ENCODE results near the gene RSPH3. TPM values are rescaled to one million over a fixed set of nuclear protein-coding genes. Genes with fewer than 3 reads are reported as not detected.

The RSPH3 gene
- total and polyA plus RNA-seq, 10 of the 15 experiments (the other 5 are each of a cell fraction or from before 2014, with no cell fraction given), result 0.40 to 3.5 (median 1.4) TPM

DNA sequence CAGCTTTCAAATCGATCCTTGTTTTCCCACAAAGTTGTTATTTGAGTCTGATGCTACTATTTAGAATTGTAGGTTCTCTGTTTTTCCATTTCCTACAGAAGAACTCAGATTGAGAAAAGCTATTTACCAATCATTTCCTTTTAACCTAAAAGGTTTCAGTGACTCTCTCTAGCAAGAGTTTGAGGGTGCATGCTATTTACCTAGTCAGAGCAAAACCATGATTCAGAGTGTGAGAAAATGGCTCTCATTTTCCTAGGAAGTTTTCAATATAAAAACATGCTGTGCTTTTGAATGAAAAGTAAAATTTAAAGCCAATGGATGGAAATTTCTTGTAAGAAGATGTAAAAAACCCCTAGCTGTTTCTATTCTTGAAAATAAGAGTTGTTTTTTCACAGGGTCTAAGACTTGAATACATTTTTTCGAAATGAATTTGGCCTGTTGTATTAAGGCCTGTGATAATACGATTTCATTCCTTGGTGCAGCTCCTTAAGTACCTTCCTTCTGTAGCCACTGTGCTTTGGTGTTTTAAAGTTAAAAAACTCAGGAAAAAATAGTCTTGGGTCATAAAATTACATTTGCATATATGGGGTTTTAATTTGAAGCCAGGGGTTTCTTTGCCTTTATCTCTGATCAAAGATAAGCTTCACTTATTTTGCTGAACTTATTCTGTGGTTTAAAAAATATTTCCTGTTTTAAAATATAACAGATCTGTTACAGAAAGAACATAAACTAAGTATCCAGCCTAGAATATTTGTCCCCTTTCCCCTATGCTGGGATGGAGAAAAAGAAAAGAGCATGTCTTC is 18.0 kb upstream of the RSPH3 start:
- Histone ChIP-seq H3K4me2 (ENCODE audit: control insufficient read depth, insufficient read depth) (peak overlapping the region; percentile 1; the same call in 1 of the 2 replicates), H3K79me2 (ENCODE audit: control insufficient read depth, insufficient read depth, low read length) (no peaks in the 10 kb centered on the region), H3K36me3 (ENCODE audit: control insufficient read depth in 2 of 2, insufficient read depth in 2 of 2, low read length in 1 of 2) (no peaks in the 10 kb centered on the region), H3K4me3 (no peak overlapping the region), H3K4me1 (ENCODE audit: control insufficient read depth, insufficient read depth, low read length) (peaks cover 8% of the 10 kb centered on the region), H3K9ac (ENCODE audit: control insufficient read depth, insufficient read depth, low read length) (no peak overlapping the region), H4K20me1 (ENCODE audit: control insufficient read depth, insufficient read depth) (no peaks in the 10 kb centered on the region), H3K27ac (ENCODE audit: control insufficient read depth, insufficient read depth) (no peak overlapping the region), H3K27me3 (replicated peaks in 1 of 2; ENCODE audit: control insufficient read depth in 2 of 2, insufficient read depth in 2 of 2, low read length in 1 of 2) (no peaks in the 10 kb centered on the region), H3K9me3 (replicated peaks; ENCODE audit: control insufficient read depth, insufficient read depth, low read length) (no peaks in the 10 kb centered on the region; the same call in 1 of the 3 replicates), H2AFZ (ENCODE audit: control insufficient read depth, low read depth, low read length) (no peak overlapping the region)
- DNase-seq (ENCODE audit: low read depth, low spot score) (no peak), FAIRE-seq (peak; percentile 80), ATAC-seq (peak; percentile 87)
- in situ Hi-C loops (cut with MboI) (loop anchor here (25.0 kb wide), 1 partner anchor 444 kb away; no protein-coding TSS in a partner anchor), intact Hi-C loops (cut with micrococcal nuclease; ENCODE audit: unreplicated experiment) (no loop called here)
- ChIA-PET CTCF (interaction anchor here (0.6 to 4.5 kb wide), 17 partner anchors 10 to 117 kb away, joined by 3 to 44 read pairs (median 3); partner anchors contain the start of genes RSPH3 and TAGAP), RAD21 (ENCODE audit: unreplicated experiment) (interaction anchor here (1.2 to 2.9 kb wide), 12 partner anchors 9 to 117 kb away, joined by 3 to 22 read pairs (median 6); partner anchors contain the start of genes RSPH3 and TAGAP), POLR2A (interaction anchor here (0.9 to 1.6 kb wide), 7 partner anchors 9 to 88 kb away, joined by 3 to 5 read pairs (median 4); partner anchors contain the start of gene RSPH3), SMC1A (ENCODE audit: uncharacterized antibody, unreplicated experiment) (interaction anchor here (0.8 to 3.7 kb wide), 21 partner anchors 10 to 126 kb away, joined by 3 to 54 read pairs (median 5); partner anchors contain the start of genes RSPH3 and TAGAP)
- BruUV-seq (replicated peaks), result no TSS peak
- 0% methylated on average over 3 of the region's 3 CpGs for WGBS (ENCODE audit: insufficient coverage, insufficient replicate concordance, low lambda C conversion rate, missing lambda C conversion rate)
- TF ChIP-seq, protein P1, sequence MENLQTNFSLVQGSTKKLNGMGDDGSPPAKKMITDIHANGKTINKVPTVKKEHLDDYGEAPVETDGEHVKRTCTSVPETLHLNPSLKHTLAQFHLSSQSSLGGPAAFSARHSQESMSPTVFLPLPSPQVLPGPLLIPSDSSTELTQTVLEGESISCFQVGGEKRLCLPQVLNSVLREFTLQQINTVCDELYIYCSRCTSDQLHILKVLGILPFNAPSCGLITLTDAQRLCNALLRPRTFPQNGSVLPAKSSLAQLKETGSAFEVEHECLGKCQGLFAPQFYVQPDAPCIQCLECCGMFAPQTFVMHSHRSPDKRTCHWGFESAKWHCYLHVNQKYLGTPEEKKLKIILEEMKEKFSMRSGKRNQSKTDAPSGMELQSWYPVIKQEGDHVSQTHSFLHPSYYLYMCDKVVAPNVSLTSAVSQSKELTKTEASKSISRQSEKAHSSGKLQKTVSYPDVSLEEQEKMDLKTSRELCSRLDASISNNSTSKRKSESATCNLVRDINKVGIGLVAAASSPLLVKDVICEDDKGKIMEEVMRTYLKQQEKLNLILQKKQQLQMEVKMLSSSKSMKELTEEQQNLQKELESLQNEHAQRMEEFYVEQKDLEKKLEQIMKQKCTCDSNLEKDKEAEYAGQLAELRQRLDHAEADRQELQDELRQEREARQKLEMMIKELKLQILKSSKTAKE (IDR thresholded peaks at IDR 0.05; ENCODE audit: low read depth, poor library complexity, severe bottlenecking), result no peak
- TF ChIP-seq IKZF1 (conservative IDR thresholded peaks at IDR 0.05), result peak; percentile 55; the same call in 1 of the 2 replicates
- no peak for TF ChIP-seq SMAD5 (IDR thresholded peaks at IDR 0.05; ENCODE audit: low read depth)
- TF ChIP-seq BCL3 (IDR thresholded peaks at IDR 0.05; ENCODE audit: borderline replicate concordance, insufficient read depth, low read depth, low read length, poor library complexity, severe bottlenecking), result no peak
- no peak for TF ChIP-seq RBBP5 (conservative IDR thresholded peaks at IDR 0.05)
- no peak for TF ChIP-seq USF1 (IDR thresholded peaks at IDR 0.05; ENCODE audit: borderline replicate concordance, extremely low read length, insufficient read depth, low read depth, low read length)
- peak; percentile 55; the same call in 1 of the 2 replicates for TF ChIP-seq PML (IDR thresholded peaks at IDR 0.05; ENCODE audit: low read length)
- TF ChIP-seq FOS (IDR thresholded peaks at IDR 0.05; ENCODE audit: borderline replicate concordance, extremely low read depth, insufficient read length), result no peak
- TF ChIP-seq POLR2AphosphoS5 (IDR thresholded peaks at IDR 0.05; ENCODE audit: low read length), result no peak
- TF ChIP-seq, protein P2, sequence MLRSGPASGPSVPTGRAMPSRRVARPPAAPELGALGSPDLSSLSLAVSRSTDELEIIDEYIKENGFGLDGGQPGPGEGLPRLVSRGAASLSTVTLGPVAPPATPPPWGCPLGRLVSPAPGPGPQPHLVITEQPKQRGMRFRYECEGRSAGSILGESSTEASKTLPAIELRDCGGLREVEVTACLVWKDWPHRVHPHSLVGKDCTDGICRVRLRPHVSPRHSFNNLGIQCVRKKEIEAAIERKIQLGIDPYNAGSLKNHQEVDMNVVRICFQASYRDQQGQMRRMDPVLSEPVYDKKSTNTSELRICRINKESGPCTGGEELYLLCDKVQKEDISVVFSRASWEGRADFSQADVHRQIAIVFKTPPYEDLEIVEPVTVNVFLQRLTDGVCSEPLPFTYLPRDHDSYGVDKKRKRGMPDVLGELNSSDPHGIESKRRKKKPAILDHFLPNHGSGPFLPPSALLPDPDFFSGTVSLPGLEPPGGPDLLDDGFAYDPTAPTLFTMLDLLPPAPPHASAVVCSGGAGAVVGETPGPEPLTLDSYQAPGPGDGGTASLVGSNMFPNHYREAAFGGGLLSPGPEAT (IDR thresholded peaks at IDR 0.05; ENCODE audit: low read depth), result 0 out of 2 replicates have a peak, but pooled peaks have one; percentile 15
- TF ChIP-seq EED (IDR thresholded peaks at IDR 0.05; ENCODE audit: low read depth), result peak; percentile 64; the same call in 1 of the 2 replicates
- TF ChIP-seq BHLHE40 (IDR thresholded peaks at IDR 0.05; ENCODE audit: borderline replicate concordance in 1 of 2, low read depth in 2 of 2, low read length in 1 of 2), result no peak
- TF ChIP-seq ELK1 (IDR thresholded peaks at IDR 0.05; ENCODE audit: low read depth, low read length), result no peak

Data from GM12878 (cell line).